Activated naive CD8-positive, alpha-beta T cell (primary cell): ENCODE measurements around the gene RGPD5.
"Not testable (repeated sequence)": the region's sequence is repeated elsewhere in the genome, so short reads cannot be mapped to it uniquely, and the experiment has no call there.

Source experiments
- H3K27ac Mint-ChIP-seq: one replicate; pipeline ENCODE4 v1.8.0; 2021; ENCODE audit warnings: mixed read lengths
- H3K27me3 Mint-ChIP-seq: one replicate; pipeline ENCODE4 v1.8.0; 2021; ENCODE audit warnings: mixed read lengths
- H3K36me3 Mint-ChIP-seq: one replicate; pipeline ENCODE4 v1.8.0; 2021; ENCODE audit warnings: mixed read lengths
- H3K4me1 Mint-ChIP-seq: one replicate; pipeline ENCODE4 v1.8.0; 2021; ENCODE audit warnings: low read depth, mixed read lengths
- H3K4me3 Mint-ChIP-seq: one replicate; pipeline ENCODE4 v1.8.0; 2021; ENCODE audit warnings: mild to moderate bottlenecking, mixed read lengths
- H3K9me3 Mint-ChIP-seq: one replicate; pipeline ENCODE4 v1.8.0; 2021; ENCODE audit warnings: low read depth, mixed read lengths

Gene RGPD5

GRCh38 chr2:109794074-109794737, at the start of gene RGPD5:
Gene RGPD5, plus strand, starts transcription at chr2:109794305. Its CDS starts 161 bp downstream, at chr2:109794466.
- not testable (repeated sequence) for H3K4me3 Mint-ChIP-seq, H3K27me3 Mint-ChIP-seq, H3K4me1 Mint-ChIP-seq, H3K9me3 Mint-ChIP-seq, H3K27ac Mint-ChIP-seq, H3K36me3 Mint-ChIP-seq

DNA sequence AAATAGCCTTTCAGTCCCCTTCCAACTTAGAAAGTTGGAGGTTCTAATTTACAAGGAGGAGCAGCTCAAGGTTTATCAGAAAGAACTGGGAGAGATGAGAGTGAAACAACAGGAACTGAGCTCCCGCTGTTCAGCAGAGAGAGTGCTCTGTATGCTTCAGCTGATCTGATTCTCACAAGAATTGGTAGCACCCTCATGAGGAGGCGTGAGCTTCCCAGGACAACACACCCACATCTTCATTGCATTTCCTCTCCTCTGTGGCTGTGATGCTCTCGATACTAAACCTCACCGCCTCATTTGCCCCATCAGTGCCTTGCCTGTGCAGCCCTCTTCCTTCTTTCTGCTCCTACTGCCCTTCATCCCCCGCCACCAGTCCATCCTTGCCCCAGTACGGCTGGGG, 42.5 kb upstream of the RGPD5 start:
- not testable (repeated sequence) for H3K4me3 Mint-ChIP-seq, H3K4me1 Mint-ChIP-seq, H3K27me3 Mint-ChIP-seq, H3K27ac Mint-ChIP-seq, H3K9me3 Mint-ChIP-seq, H3K36me3 Mint-ChIP-seq

DNA sequence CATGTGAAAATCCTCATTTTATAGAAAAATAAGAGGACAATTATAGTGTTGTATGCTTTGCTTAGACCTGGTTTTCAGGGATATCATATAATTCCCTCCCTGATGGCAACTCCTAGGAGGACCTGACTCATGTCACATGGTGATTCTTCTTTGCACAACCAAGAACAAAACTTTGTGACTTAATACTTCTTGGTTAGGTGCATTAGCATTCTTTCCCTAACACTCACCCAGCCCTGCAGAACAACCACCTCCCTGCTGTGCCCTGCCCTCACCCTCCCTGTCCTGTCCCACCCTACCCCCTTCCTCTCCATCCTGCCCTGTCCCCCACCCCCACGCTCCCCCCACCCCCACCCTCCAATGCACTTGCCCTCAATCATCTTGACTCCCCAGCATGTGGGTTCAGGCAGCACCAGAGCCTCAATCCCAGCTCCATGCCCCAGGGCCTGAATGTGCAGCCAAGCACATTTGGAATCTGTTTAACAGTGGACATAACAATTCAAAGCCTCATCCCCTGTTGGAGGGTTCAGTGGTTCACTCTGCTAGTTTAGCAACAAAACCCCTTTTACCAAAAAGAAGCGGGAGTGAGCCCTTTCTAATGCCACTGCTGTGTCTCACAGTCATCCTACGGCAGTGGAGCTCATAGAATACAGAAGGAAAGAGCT, 36.8 kb upstream of the RGPD5 start:
- not testable (repeated sequence) for H3K9me3 Mint-ChIP-seq, H3K27ac Mint-ChIP-seq, H3K4me1 Mint-ChIP-seq, H3K27me3 Mint-ChIP-seq, H3K4me3 Mint-ChIP-seq, H3K36me3 Mint-ChIP-seq

- H3K9me3 Mint-ChIP-seq, H3K27me3 Mint-ChIP-seq, H3K36me3 Mint-ChIP-seq, H3K4me1 Mint-ChIP-seq, H3K27ac Mint-ChIP-seq, H3K4me3 Mint-ChIP-seq: not testable (repeated sequence)
Observed at GRCh38 chr2:109760265-109761042, 33.7 kb upstream of the RGPD5 start.

DNA sequence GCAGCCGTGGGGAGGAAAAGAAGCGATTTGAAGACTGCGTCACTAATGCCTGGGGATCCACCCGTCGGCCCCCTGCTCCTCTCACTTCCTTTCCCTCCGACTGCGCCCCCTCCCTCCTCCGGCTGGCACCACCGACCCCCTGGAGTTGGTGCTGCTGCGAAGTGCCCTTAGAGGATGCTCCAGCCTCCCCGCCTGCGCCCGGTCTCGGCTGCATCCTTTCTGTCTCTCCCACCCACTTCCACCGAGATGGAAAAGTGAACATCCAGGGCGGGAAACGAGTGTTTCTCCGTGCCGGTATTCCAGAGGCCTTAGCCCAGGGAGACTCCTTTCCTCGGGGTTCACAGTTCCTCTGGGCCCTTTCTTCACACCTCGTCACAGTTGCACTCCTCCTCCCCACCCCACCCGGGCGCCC, 33.1 kb upstream of the RGPD5 start:
- H3K27ac Mint-ChIP-seq, H3K36me3 Mint-ChIP-seq, H3K9me3 Mint-ChIP-seq, H3K27me3 Mint-ChIP-seq, H3K4me3 Mint-ChIP-seq, H3K4me1 Mint-ChIP-seq: not testable (repeated sequence)

- H3K4me3 Mint-ChIP-seq, H3K4me1 Mint-ChIP-seq, H3K9me3 Mint-ChIP-seq, H3K27me3 Mint-ChIP-seq, H3K36me3 Mint-ChIP-seq, H3K27ac Mint-ChIP-seq: not testable (repeated sequence)
Observed at GRCh38 chr2:109761976-109762375, 32.1 kb upstream of the RGPD5 start.

DNA sequence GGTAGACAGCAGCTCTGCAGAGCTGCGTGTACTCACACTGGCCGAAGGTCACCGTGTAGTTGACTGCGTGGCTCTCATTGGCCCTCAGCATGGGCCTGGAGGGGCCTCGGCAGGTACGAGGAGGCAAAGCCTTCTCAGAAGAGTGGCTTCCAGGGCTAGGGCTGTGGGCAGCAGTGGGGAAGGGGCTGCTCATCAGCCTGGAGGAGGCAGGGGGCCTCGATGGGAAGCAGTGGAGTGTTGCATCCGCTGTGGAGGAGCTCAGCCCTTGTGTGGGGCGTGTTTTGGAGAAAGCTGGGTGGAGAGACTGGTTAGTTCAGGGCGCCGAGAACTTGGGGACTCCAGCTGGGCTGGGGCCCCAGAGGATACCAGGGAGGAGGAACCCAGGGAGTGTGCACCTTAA, 28.0 kb upstream of the RGPD5 start:
- not testable (repeated sequence) for H3K36me3 Mint-ChIP-seq, H3K4me1 Mint-ChIP-seq, H3K4me3 Mint-ChIP-seq, H3K9me3 Mint-ChIP-seq, H3K27me3 Mint-ChIP-seq, H3K27ac Mint-ChIP-seq

DNA sequence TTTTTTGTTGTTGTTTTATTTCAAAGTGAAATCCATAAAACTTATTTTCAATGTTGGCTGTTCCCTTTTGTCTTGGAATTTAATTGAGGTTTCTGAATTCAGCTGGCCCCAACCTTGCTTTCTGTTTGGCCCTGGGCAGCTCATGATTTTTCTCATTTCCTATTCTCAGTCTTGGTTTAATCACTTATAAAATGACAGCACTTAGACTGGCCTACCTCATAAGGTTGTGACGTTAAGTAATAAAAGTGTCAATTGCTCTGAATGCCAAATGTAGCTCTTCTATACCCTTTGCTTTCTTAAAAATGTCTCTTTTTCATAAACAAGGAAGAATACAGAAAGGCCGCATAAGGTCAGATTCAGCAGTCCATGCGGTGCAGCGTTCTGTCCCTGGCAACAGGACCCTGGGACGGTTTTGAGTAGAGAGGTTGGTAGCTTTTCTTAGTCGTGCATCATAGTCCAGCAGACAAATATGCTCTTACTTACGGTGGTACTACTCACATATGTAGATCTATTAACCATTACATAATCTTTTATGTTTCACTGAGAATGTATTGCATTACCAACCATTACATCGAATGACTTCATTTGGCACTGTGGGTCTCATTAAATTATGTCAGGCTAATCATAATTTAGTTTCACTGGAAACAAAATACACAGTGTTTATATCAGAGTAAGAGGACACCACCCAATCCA, 27.1 kb upstream of the RGPD5 start:
- not testable (repeated sequence) for H3K27ac Mint-ChIP-seq, H3K36me3 Mint-ChIP-seq, H3K4me3 Mint-ChIP-seq, H3K27me3 Mint-ChIP-seq, H3K4me1 Mint-ChIP-seq, H3K9me3 Mint-ChIP-seq

GRCh38 chr2:109768934-109769333, 25.2 kb upstream of the RGPD5 start:
- not testable (repeated sequence) for H3K27ac Mint-ChIP-seq, H3K4me1 Mint-ChIP-seq, H3K36me3 Mint-ChIP-seq, H3K27me3 Mint-ChIP-seq, H3K4me3 Mint-ChIP-seq, H3K9me3 Mint-ChIP-seq

- H3K27me3 Mint-ChIP-seq, H3K4me1 Mint-ChIP-seq, H3K27ac Mint-ChIP-seq, H3K4me3 Mint-ChIP-seq, H3K9me3 Mint-ChIP-seq, H3K36me3 Mint-ChIP-seq: not testable (repeated sequence)
Observed at GRCh38 chr2:109779118-109779517, 15.0 kb upstream of the RGPD5 start.

GRCh38 chr2:109781147-109781816, 12.8 kb upstream of the RGPD5 start:
- not testable (repeated sequence) for H3K4me3 Mint-ChIP-seq, H3K4me1 Mint-ChIP-seq, H3K9me3 Mint-ChIP-seq, H3K27ac Mint-ChIP-seq, H3K36me3 Mint-ChIP-seq, H3K27me3 Mint-ChIP-seq

- not testable (repeated sequence) for H3K9me3 Mint-ChIP-seq, H3K4me3 Mint-ChIP-seq, H3K4me1 Mint-ChIP-seq, H3K27me3 Mint-ChIP-seq, H3K27ac Mint-ChIP-seq, H3K36me3 Mint-ChIP-seq
Observed at GRCh38 chr2:109782446-109782993, 11.6 kb upstream of the RGPD5 start.

DNA sequence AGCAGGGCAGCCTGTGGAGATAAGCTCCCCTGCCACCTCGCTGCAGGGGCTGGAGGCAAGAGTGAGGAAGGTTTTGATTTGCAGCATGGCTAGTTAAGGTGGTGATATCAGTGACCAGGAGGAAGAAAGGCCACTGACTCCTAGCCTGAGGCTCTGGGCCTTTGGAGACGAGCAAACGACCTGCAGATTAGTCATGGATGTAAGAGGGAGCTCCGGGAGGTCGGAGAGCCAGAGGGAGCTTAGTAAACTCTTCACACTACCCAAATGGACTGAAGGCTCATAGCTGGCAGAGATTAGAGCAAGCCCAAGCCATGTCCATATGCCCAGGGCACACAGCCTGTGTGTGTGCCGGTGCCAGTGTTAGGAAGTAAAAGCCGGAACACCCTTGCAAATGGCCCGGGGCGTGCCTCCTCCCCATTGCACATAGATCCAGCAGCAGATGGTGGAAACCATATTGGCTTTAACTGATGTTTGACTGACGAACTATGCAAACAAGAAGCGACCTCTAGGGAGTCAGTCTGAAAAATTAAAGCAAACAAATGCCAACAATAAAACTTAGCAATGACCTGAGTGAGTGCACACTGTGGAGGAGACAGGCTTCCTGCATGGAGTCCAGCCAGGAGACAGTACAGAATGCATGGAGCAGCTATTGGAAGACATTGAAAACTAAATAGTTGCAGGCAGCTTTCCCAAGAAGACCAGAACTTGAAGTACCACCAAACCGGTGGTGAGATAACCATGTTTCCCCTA, 2.4 kb upstream of the RGPD5 start:
- not testable (repeated sequence) for H3K9me3 Mint-ChIP-seq, H3K27ac Mint-ChIP-seq, H3K4me1 Mint-ChIP-seq, H3K4me3 Mint-ChIP-seq, H3K36me3 Mint-ChIP-seq, H3K27me3 Mint-ChIP-seq

- H3K36me3 Mint-ChIP-seq, H3K27ac Mint-ChIP-seq, H3K4me1 Mint-ChIP-seq, H3K4me3 Mint-ChIP-seq, H3K9me3 Mint-ChIP-seq, H3K27me3 Mint-ChIP-seq: not testable (repeated sequence)
Observed at GRCh38 chr2:109792659-109793058, 1.4 kb upstream of the RGPD5 start.
